Brain pericyte (primary cell): Measurements from ENCODE around the gene FKBP3.
"Not testable (repeated sequence)": the region's sequence is repeated elsewhere in the genome, so short reads cannot be mapped to it uniquely, and the experiment has no call there.

Experiments
- DNase-seq: peaks from one replicate; pipeline ENCODE4 v3.0.0-alpha.2; 2012; ENCODE audit warnings: low read depth, low spot score

FKBP3 gene

GRCh38 chr14:45134051-45134958, at the start of gene FKBP3:
FKBP3 (minus strand) TSS chr14:45134481; CDS start chr14:45134456, 25 bp downstream.
- peak; percentile 93 for DNase-seq

DNA sequence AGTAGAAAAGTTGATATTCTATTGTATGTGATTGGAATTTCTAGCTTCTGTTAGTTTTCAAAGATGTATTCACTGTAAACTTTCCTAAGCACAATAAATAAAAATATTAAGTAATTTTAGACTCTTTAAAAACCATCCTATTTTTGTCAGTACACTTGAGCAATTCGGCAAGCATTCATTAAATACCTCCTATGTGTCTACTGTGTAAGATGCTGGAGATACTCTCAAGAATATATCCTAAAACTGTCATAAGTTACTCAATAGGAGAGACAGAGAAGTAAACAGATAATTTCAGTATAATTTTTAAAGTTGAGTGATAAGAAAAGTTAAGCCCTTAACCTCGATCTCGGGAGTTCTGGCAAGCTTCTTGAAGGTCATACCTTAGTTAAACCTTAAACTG, 47.5 kb upstream of the FKBP3 start:
- DNase-seq, result no peak

DNA sequence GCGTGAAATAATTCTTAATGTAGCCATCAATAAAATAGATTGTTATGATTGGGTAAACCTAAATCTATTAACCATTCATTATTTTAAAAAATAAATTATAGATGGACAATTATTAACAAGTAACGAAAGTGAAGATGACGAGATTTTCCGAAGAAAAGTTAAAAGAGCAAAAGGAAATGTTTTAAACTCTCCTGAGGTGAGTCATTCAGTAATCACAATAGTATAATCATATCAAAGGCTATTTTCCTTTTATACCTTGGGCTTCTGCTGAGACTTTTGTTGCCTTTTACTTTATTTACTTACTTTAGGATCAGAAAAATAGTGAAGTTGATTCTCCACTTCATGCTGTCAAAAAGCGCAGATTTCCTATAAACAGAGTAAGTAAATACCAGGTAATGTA, 47.0 kb upstream of the FKBP3 start:
- DNase-seq, result no peak

- DNase-seq, result peak; percentile 5
Observed at GRCh38 chr14:45177076-45177475, 42.8 kb upstream of the FKBP3 start.

DNA sequence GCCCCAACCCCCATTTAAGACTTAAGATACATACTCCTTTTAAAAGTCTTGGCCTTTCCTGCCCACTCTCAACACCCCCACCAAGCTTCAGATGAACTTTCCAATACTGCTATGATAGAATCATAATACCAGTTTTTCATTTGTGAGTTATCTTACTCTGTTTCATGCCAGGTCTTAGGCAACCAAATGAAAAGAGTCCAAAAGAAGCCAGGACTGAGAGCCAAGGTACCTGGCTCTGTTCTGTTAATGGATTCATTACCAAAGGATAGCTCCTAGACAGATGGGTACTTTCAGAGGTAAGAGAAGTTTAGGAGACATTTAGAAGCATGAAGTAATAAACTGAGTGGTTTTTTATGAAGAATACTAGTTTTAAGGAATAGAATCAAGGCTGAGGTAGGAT, 35.6 kb upstream of the FKBP3 start:
- DNase-seq, result no peak

DNA sequence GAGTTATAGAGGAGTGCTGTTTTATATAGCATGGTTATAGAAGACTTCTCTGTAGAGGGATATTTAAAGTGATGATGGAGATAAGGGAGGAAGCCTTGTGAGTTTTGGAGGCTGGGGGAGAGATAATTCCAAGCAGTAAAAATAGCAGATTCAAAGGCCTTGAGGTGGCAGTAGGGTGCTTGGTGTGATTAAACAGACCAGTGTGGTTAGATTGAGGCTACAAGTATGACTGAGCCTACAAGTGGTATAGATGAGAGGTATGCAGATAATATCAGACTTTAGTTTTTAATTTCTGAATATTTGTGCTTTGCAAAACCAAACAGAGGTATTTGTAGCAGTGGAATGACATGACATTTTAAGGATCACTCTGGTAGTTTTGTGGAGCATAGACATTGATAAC, 21.8 kb upstream of the FKBP3 start:
- DNase-seq, result no peak

GRCh38 chr14:45150386-45150890, 16.2 kb upstream of the FKBP3 start:
- no peak for DNase-seq

DNA sequence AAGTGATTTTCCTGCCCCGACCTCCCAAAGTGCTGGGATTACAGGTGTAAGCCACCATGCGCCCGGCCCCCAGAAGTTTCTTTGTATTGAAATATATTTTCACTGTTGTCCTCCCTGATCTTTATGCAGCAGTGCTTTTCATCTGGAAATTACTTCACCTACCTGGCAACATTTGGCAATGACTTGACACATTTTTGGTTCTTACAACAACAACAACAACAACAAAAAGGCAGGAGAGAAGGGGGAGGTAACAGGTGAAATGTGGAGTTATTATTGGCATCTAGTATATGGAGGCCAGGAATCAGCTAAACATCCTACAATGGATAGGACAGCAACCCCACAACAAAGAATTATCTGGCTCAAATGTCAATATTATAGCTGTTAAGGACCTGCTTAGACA, 15.3 kb upstream of the FKBP3 start:
- DNase-seq, result no peak

DNA sequence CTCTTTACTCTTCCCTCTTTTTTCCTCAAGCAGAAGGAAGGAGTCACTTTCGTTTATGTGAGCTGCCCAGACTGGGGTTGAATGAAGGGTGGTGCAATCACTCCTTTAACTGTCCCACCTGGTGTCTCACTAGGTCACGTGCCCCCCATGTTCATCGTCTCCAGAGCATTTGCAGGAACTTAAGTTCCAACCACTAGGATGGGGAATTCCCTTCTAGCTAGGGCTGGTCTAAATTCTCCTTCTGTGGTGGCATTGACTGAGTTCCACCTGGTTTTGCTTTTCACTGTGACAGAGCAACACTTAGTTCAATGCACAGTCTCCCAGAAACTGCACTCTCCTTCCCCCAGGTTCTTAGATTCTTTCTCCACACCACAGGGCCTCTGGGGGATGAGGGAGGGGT, 10.9 kb upstream of the FKBP3 start:
- DNase-seq, result no peak

- DNase-seq, result no peak
Observed at GRCh38 chr14:45144658-45145057, 10.4 kb upstream of the FKBP3 start.

GRCh38 chr14:45142083-45142482, 7.8 kb upstream of the FKBP3 start:
- DNase-seq, result not testable (repeated sequence)

GRCh38 chr14:45140661-45141187, 6.4 kb upstream of the FKBP3 start:
- no peak for DNase-seq

DNA sequence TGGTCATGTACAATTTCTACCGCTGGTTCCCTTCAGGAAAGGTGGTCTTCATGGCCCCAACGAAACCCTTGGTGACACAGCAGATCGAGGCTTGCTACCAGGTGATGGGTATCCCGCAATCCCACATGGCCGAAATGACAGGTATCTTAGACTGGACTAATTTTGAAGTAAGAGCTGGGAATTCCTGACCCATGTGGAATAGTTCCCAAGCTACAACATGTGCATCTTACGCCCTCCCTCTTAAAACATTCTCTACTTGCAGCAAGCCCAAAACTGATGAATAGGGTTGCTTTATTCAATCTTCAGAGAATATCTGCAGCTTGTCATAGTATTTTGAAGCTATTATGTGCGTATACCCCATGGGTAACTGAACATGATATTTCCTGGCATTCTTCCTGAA, 2.1 kb upstream of the FKBP3 start:
- DNase-seq, result no peak

GRCh38 chr14:45135659-45136395, 1.5 kb upstream of the FKBP3 start, which contains the start of gene FANCM:
FANCM (plus strand) TSS chr14:45135930; CDS start chr14:45136032, 102 bp downstream.
- DNase-seq, result peak; percentile 86

- DNase-seq, result no peak
Observed at GRCh38 chr14:45135156-45135555, 875 bp upstream of the FKBP3 start.

DNA sequence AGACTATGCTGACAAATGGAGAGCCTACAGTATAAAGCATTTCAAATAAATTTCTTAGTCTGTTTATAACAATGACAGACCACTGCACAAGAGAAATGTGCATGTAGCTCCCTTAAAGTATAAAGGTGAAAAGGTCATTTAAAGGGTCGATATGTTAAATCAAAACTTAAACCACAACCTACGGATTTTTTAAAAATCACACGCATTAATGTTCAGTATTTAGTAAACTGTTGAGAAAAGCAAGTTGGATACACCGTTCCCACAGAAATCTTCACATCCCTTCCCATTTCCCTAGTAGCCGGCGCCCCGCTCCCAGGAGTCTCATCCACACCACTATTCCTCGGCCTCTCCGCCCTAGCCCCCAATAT, 614 bp downstream of the FKBP3 start:
- no peak for DNase-seq

GRCh38 chr14:45128963-45129629, 5.2 kb downstream of the FKBP3 start:
- no peak for DNase-seq

DNA sequence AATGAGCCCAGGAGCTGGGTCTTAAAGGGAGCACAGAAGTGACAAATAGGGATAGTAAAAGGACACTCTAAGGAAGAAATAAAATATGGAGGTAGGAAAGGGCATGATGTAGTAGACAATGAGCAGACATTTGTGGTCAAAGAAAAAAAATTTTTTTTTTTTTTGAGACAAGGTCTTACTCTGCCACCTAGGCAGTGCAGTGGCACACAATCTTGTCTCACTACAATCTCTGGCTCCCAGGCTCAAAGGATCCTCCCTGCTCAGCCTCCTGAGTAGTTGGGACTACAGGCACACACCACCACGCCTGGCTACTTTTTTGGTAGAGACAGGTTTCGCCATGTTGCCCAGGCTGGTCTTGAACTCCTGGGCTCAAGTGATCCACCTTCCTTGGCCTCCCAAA, 8.5 kb downstream of the FKBP3 start:
- no peak for DNase-seq

GRCh38 chr14:45123271-45123670, 11.0 kb downstream of the FKBP3 start:
- no peak for DNase-seq

- no peak for DNase-seq
Observed at GRCh38 chr14:45120096-45120495, 14.2 kb downstream of the FKBP3 start.

DNA sequence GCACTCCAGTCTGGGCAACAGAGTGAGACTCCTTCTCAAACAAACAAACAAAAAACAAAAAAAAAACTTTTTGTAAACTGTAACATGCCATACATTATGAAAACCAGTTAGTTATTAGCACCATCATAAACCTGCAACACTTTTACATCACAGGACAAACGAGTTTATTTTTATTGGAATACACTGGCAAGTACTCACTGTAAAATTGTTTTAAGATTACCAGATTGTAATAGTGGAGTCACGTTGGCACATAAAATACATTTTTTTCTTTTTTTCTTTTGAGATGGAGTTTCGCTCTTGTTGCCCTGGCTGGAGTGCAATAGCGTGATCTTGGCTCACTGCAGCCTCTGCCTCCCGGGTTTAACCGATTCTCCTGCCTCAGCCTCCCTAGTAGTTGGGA, 15.7 kb downstream of the FKBP3 start:
- DNase-seq, result no peak

DNA sequence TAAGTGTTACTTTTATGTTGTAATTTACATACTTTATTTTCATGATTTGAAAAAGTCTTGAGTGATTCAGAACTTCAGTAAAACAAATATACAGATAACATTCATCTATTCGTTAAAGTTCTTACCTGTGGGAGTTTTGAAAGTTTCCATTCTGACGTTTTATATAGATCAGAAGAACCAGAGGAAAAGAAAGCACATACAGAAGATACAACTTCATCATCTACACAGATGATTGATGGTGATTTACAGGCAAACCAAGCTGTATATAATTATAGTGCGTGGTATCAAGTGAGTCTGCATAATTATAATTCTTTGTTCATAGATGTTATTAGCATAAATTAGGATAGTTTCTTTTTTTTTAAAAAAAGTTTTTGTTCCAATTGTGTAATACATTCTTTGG, 20.0 kb downstream of the FKBP3 start:
- DNase-seq, result no peak
